Peyer's patch (tissue), 4 donors: Measurements from ENCODE around the gene D2HGDH. TPM values are rescaled to one million over a fixed set of nuclear protein-coding genes. Genes with fewer than 3 reads are reported as not detected.
"Not testable (repeated sequence)": the region's sequence is repeated elsewhere in the genome, so short reads cannot be mapped to it uniquely, and the experiment has no call there.

Experiments
- DNase-seq, 3 donors: peaks; one replicate each; pipeline ENCODE4 v3.0.0-alpha.2; 2017 to 2019
- H3K27ac ChIP-seq, 4 donors: fragments of 200-600 bp; sonication (generic); one replicate each; pipeline ENCODE4 v1.5.1; 2016 to 2019
- H3K27me3 ChIP-seq, 2 donors: fragments of 200-600 bp; sonication (generic); one replicate each; pipeline ENCODE4 v1.5.1; 2019
- H3K36me3 ChIP-seq, 3 donors: fragments of 200-600 bp; sonication (generic); one replicate each; pipeline ENCODE4 v1.5.1; 2016 to 2019
- H3K4me1 ChIP-seq, 4 donors: fragments of 200-600 bp; sonication (generic); one replicate each; pipeline ENCODE4 v1.5.1; 2016 to 2019
- H3K4me3 ChIP-seq, 4 donors: fragments of 200-600 bp; sonication (generic); 1 replicate in 3 of 4; 2 replicates in 1 of 4; pipeline ENCODE4 v1.5.1; 2016 to 2019; ENCODE audit warnings: mild to moderate bottlenecking in 1 of 4
- H3K9me3 ChIP-seq, 4 donors: fragments of 200-600 bp; sonication (generic); one replicate each; pipeline ENCODE4 v1.5.1; 2016 to 2019; ENCODE audit warnings: mild to moderate bottlenecking in 1 of 4
- CTCF ChIP-seq, 6 experiments: fragments of 450-650 bp in 4 of 6; fragments of 200-600 bp in 2 of 6; sonication (generic) in 1 of 6; IDR thresholded peaks; one replicate each; pipeline ENCODE4 v1.5.1; 2017 to 2019; ENCODE audit warnings: antibody characterized with exemption in 6 of 6, mild to moderate bottlenecking in 3 of 6, moderate library complexity in 1 of 6
- POLR2A ChIP-seq, 2 donors: fragments of 450-650 bp; IDR thresholded peaks; one replicate each; pipeline ENCODE4 v1.5.1; 2017; ENCODE audit warnings: antibody characterized with exemption in 2 of 2, mild to moderate bottlenecking in 2 of 2, moderate library complexity in 2 of 2
- total RNA-seq, 4 donors: library from RNA; depleted of rRNA; stranded (reverse); fragments of >200 nt; gene quantifications; one replicate each; pipeline ENCODE4 v1.1.0, GENCODE V29; 2016

D2HGDH gene
- total RNA-seq, 4 donors from 2014 or later: 36.4 to 122 (median 77.7) TPM

- Histone ChIP-seq H3K27ac (peak overlapping the region in 1 of 4 donors; percentile 18), H3K4me3 (peak overlapping the region; percentile 29 to 58 (median 54)), H3K9me3 (no peaks in the 10 kb centered on the region), H3K4me1 (peaks cover 0 to 24% (median 10%) of the 10 kb centered on the region in 4 donors), H3K36me3 (no peaks in the 10 kb centered on the region), H3K27me3 (no peaks in the 10 kb centered on the region)
- TF ChIP-seq POLR2A (IDR thresholded peaks at IDR 0.05) (no peak), CTCF (IDR thresholded peaks at IDR 0.05) (no peak)
- peak in 2 of 3 donors; percentile 60 to 67 for DNase-seq
Measured at GRCh38 chr2:241803387-241804325, 69.2 kb downstream of the D2HGDH start.

- peak overlapping the region in 1 of 4 donors; percentile 18 for H3K27ac ChIP-seq
- peaks cover 0 to 24% (median 10%) of the 10 kb centered on the region in 4 donors for H3K4me1 ChIP-seq
- no peak for TF ChIP-seq CTCF (IDR thresholded peaks at IDR 0.05)
- TF ChIP-seq POLR2A (IDR thresholded peaks at IDR 0.05): no peak
- no peaks in the 10 kb centered on the region for H3K27me3 ChIP-seq
- H3K36me3 ChIP-seq: no peaks in the 10 kb centered on the region
- peak in 2 of 3 donors; percentile 49 for DNase-seq
- peak overlapping the region; percentile 29 to 58 (median 54) for H3K4me3 ChIP-seq
- H3K9me3 ChIP-seq: no peaks in the 10 kb centered on the region
Measured at GRCh38 chr2:241804326-241805229, 70.1 kb downstream of the D2HGDH start.

- not testable (repeated sequence) for H3K4me3 ChIP-seq, H3K27me3 ChIP-seq, H3K27ac ChIP-seq, H3K9me3 ChIP-seq, H3K36me3 ChIP-seq, DNase-seq
- peaks cover 0 to 24% (median 10%) of the 10 kb centered on the region in 4 donors for H3K4me1 ChIP-seq
Measured at GRCh38 chr2:241806217-241806616, 71.8 kb downstream of the D2HGDH start.

GRCh38 chr2:241808051-241808720, 73.8 kb downstream of the D2HGDH start:
- TF ChIP-seq CTCF (IDR thresholded peaks at IDR 0.05) (no peak), POLR2A (IDR thresholded peaks at IDR 0.05) (no peak)
- no peaks in the 10 kb centered on the region for H3K9me3 ChIP-seq
- no peak for DNase-seq
- H3K27ac ChIP-seq: peak overlapping the region in 2 of 4 donors; percentile 50 to 69
- H3K4me3 ChIP-seq: peak overlapping the region in 1 of 4 donors; percentile 7
- H3K36me3 ChIP-seq: no peaks in the 10 kb centered on the region
- no peaks in the 10 kb centered on the region for H3K27me3 ChIP-seq
- H3K4me1 ChIP-seq: peaks cover 0 to 18% (median 10%) of the 10 kb centered on the region in 4 donors

GRCh38 chr2:241808721-241809382, 74.4 kb downstream of the D2HGDH start, which contains the start of gene NEU4:
NEU4 (plus strand) TSS chr2:241809193; CDS start chr2:241814485, 5,292 bp downstream.
- Histone ChIP-seq H3K36me3 (no peaks in the 10 kb centered on the region), H3K27ac (peak within 1 kb of the TSS in 3 of 4 donors; percentile 50 to 77 (median 55)), H3K4me1 (peaks cover 0 to 11% (median 9%) of the 10 kb centered on the region in 4 donors), H3K4me3 (peak within 1 kb of the TSS in 3 of 4 donors; percentile 26 to 59 (median 52)), H3K9me3 (no peaks in the 10 kb centered on the region), H3K27me3 (no peaks in the 10 kb centered on the region)
- peak; percentile 50 to 68 for TF ChIP-seq POLR2A (IDR thresholded peaks at IDR 0.05)
- TF ChIP-seq CTCF (IDR thresholded peaks at IDR 0.05): no peak
- peak in 2 of 3 donors; percentile 86 to 90 for DNase-seq
